Measurements from ENCODE around the gene TCL1A.

TCL1A gene

DNA sequence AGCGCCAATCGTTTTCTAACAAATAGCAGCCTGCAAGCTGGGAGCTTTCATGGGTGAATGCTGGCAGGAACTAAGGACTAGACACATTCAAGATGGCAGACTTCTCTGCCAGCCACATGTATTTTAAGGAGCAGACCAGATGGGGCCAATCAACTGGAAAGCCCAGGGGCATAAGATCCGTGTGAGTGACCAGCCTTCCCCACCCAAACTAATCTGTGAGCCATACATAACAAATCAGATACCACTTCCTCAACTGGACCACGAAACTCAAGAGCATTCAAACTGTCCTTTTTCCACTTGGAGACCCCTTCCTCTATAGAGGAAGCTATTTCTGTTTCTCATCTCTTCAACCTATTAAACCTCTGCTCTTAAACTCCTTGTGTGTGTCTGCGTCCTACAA is 18.0 kb downstream of the TCL1A start:
- Mint-ChIP-seq H3K9me3 (no peaks in the 10 kb centered on the region), H3K27me3 (ENCODE audit: low read depth, poor library complexity) (peaks cover 31% of the 10 kb centered on the region), H3K27ac (peak overlapping the region; percentile 53), H3K4me1 (peaks cover 16% of the 10 kb centered on the region), H3K4me3 (no peak overlapping the region), H3K36me3 (ENCODE audit: low read depth) (no peaks in the 10 kb centered on the region)
- DNase-seq: no peak
- TF ChIP-seq, protein P1, sequence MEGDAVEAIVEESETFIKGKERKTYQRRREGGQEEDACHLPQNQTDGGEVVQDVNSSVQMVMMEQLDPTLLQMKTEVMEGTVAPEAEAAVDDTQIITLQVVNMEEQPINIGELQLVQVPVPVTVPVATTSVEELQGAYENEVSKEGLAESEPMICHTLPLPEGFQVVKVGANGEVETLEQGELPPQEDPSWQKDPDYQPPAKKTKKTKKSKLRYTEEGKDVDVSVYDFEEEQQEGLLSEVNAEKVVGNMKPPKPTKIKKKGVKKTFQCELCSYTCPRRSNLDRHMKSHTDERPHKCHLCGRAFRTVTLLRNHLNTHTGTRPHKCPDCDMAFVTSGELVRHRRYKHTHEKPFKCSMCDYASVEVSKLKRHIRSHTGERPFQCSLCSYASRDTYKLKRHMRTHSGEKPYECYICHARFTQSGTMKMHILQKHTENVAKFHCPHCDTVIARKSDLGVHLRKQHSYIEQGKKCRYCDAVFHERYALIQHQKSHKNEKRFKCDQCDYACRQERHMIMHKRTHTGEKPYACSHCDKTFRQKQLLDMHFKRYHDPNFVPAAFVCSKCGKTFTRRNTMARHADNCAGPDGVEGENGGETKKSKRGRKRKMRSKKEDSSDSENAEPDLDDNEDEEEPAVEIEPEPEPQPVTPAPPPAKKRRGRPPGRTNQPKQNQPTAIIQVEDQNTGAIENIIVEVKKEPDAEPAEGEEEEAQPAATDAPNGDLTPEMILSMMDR (IDR thresholded peaks at IDR 0.05): no peak

DNA sequence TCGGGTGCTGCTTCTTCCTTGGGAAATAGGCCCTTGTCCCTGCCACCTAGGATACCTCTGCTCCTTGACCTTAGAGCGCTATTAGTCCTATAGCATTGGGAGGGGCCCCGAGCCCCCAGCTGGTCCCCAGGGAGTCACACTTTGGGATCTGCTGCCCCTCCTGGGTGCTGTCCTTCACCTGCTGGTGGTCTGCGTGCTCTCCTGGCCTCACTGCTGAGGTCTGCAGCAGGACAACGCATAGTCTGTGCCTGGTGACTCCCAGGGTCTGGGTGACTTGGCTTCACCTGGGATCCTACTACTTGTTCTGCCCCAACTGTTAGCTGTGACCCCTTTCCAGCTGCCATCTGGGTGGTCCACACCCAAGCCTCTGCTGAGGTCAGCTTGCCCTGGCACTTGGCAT is 18.9 kb downstream of the TCL1A start:
- DNase-seq: no peak
- Mint-ChIP-seq H3K4me1 (peaks cover 13% of the 10 kb centered on the region), H3K27me3 (ENCODE audit: low read depth, poor library complexity) (peaks cover 30% of the 10 kb centered on the region), H3K27ac (no peak overlapping the region), H3K9me3 (no peaks in the 10 kb centered on the region), H3K36me3 (ENCODE audit: low read depth) (no peaks in the 10 kb centered on the region), H3K4me3 (no peak overlapping the region)
- TF ChIP-seq, protein P1 (IDR thresholded peaks at IDR 0.05): no peak

DNA sequence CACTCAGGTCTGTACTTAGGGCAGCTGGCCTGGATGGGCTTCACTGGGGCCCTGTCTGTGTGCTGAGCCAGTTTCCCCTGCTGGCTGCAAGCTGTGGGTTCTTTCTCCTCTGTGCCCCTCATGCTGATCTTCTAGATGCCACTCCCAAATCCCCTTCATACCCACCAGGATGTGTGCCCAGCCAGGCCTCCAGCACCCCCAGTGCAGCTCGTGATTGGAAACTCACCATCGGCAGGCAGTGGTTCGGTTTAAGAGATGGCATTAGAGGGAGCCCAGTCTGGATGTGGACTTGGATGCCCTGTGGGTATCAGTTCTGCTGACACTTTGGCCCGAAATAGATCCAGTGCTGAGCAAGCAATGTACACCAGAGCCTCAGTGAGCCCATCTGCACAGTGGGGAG is 21.8 kb downstream of the TCL1A start:
- no peak for DNase-seq
- Mint-ChIP-seq H3K9me3 (no peaks in the 10 kb centered on the region), H3K4me3 (no peak overlapping the region), H3K4me1 (peaks cover 6% of the 10 kb centered on the region), H3K27ac (no peak overlapping the region), H3K36me3 (ENCODE audit: low read depth) (no peaks in the 10 kb centered on the region), H3K27me3 (ENCODE audit: low read depth, poor library complexity) (peaks cover 18% of the 10 kb centered on the region)
- TF ChIP-seq, protein P1 (IDR thresholded peaks at IDR 0.05): no peak

DNA sequence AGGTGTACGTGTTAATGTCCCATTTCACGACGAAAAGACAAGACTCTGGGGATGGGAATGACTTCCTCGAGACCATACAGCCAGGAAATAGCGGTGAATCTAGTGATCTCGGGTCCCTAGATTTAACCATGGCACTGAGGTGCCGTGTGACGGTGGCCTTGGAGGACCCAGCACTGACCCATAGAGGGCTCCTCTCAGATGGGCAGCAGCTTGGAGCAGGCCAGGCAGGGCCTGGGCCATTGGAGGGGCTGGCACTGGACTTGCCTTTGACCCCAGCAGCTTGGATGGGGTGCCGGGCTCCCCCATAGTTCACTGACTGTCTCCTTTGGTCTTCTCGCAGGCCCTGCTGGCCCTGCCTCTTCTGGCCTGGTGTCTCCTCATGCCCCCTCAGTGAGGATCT is 22.3 kb downstream of the TCL1A start:
- no peak for DNase-seq
- TF ChIP-seq, protein P1 (IDR thresholded peaks at IDR 0.05): no peak
- Mint-ChIP-seq H3K9me3 (no peaks in the 10 kb centered on the region), H3K27me3 (ENCODE audit: low read depth, poor library complexity) (peaks cover 18% of the 10 kb centered on the region), H3K4me1 (peaks cover 6% of the 10 kb centered on the region), H3K27ac (no peak overlapping the region), H3K36me3 (ENCODE audit: low read depth) (no peaks in the 10 kb centered on the region), H3K4me3 (no peak overlapping the region)

DNA sequence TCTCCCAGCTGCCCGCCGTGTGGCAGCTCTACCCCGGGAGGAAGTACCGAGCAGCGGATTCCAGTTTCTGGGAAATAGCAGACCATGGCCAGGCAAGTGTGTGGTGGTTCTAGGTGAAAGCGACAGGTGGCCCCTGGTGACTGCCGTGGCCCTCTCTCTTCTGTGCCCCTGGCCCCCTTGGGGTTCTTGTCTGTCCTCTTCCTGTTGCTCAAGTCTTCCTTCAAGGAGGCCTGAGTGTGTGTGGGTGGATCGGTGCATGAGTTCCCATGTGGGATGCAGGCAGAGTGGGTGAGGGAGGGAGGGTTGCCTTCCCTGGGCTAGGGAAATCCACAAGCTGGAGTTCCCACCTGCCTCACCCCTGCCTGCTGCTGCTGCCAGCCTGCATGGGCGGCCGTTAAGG is 23.1 kb downstream of the TCL1A start:
- Mint-ChIP-seq H3K4me3 (no peak overlapping the region), H3K4me1 (peaks cover 6% of the 10 kb centered on the region), H3K36me3 (ENCODE audit: low read depth) (no peaks in the 10 kb centered on the region), H3K9me3 (no peaks in the 10 kb centered on the region), H3K27ac (no peak overlapping the region), H3K27me3 (ENCODE audit: low read depth, poor library complexity) (peaks cover 20% of the 10 kb centered on the region)
- TF ChIP-seq, protein P1 (IDR thresholded peaks at IDR 0.05): no peak
- no peak for DNase-seq

DNA sequence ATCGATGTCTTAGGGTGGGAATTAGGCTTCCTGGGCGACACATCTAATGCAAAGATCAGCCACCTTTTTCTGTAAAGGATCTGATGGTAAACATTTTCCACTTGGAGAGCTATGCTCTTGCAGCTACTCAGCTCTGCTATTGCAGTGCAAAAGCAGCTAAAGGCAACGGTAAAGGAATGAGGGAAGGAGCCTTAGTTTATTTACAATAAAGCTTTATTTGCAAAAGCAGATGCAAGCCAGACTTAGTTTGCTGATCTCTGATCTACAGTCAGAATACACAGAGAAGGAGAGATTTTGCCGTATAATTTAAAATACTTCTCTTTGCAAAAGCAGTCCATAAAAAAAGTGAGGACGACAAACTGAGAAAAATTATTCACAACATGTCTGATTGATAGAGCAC is 24.5 kb downstream of the TCL1A start:
- Mint-ChIP-seq H3K27me3 (ENCODE audit: low read depth, poor library complexity) (peaks cover 23% of the 10 kb centered on the region), H3K4me1 (peaks cover 6% of the 10 kb centered on the region), H3K9me3 (no peaks in the 10 kb centered on the region), H3K36me3 (ENCODE audit: low read depth) (no peaks in the 10 kb centered on the region), H3K27ac (no peak overlapping the region), H3K4me3 (no peak overlapping the region)
- DNase-seq: no peak
- TF ChIP-seq, protein P1 (IDR thresholded peaks at IDR 0.05): no peak
